AG10803 (cell line): ENCODE data around the gene LRRC4B.

Experiments
- DNase-seq: peaks from one replicate; pipeline ENCODE4 v3.0.0; 2010; ENCODE audit warnings: low read depth
- H3K4me3 ChIP-seq: 2 replicates; pipeline ENCODE4 v1.5.1; 2011; ENCODE audit warnings: mild to moderate bottlenecking, low read length, control low read depth
- CTCF ChIP-seq: conservative IDR thresholded peaks from 2 replicates; pipeline ENCODE4 v1.5.1; 2011; ENCODE audit warnings: mild to moderate bottlenecking, low read length, control low read depth, inconsistent platforms

LRRC4B gene

GRCh38 chr19:50553134-50553703 is 15.0 kb downstream of the LRRC4B start:
- TF ChIP-seq CTCF: no peak
- no peak overlapping the region for H3K4me3 ChIP-seq
- no peak for DNase-seq

- DNase-seq: no peak
- no peak overlapping the region for H3K4me3 ChIP-seq
- TF ChIP-seq CTCF: no peak
These were observed 15.7 kb downstream of the LRRC4B start for GRCh38 chr19:50552540-50552939.

GRCh38 chr19:50551715-50552187 is 16.5 kb downstream of the LRRC4B start:
- TF ChIP-seq CTCF: no peak
- no peak for DNase-seq
- no peak overlapping the region for H3K4me3 ChIP-seq

- TF ChIP-seq CTCF: no peak
- H3K4me3 ChIP-seq: no peak overlapping the region
- DNase-seq: no peak
These were observed 17.1 kb downstream of the LRRC4B start for GRCh38 chr19:50551034-50551714.

- no peak overlapping the region for H3K4me3 ChIP-seq
- no peak for DNase-seq
- TF ChIP-seq CTCF: no peak
These were observed 17.7 kb downstream of the LRRC4B start for GRCh38 chr19:50550594-50550966.

- DNase-seq: no peak
- no peak overlapping the region for H3K4me3 ChIP-seq
- no peak for TF ChIP-seq CTCF
These were observed 18.2 kb downstream of the LRRC4B start for GRCh38 chr19:50549927-50550593.
